Gastrocnemius medialis (tissue), 4 donors: Measurements from ENCODE around the gene MTURN.

ENCODE experiments used
- CTCF ChIP-seq, 5 experiments: fragments of 450-650 bp in 3 of 5; fragments of 200-600 bp in 2 of 5; sonication (generic) in 2 of 5; IDR thresholded peaks in 4 of 5; conservative IDR thresholded peaks in 1 of 5; 1 replicate in 4 of 5; 2 replicates in 1 of 5; pipeline ENCODE4 v1.5.1; 2016 to 2019; ENCODE audit warnings: antibody characterized with exemption in 5 of 5, mild to moderate bottlenecking in 3 of 5, moderate library complexity in 3 of 5
- POLR2A ChIP-seq, 2 donors: fragments of 450-650 bp; IDR thresholded peaks; one replicate each; pipeline ENCODE4 v1.6.1; 2017; ENCODE audit warnings: antibody characterized with exemption in 2 of 2, mild to moderate bottlenecking in 2 of 2, moderate library complexity in 2 of 2

GRCh38 chr7:30091987-30092386 lies 42.8 kb upstream of the MTURN start:
- TF ChIP-seq CTCF (IDR thresholded peaks at IDR 0.05 in 4 of 5, conservative IDR thresholded peaks at IDR 0.05 in 1 of 5) (no peak), POLR2A (IDR thresholded peaks at IDR 0.05) (no peak)
